Adrenal gland (tissue), 12 donors: ENCODE data around the gene CRTC1. TPM values are rescaled to one million over a fixed set of nuclear protein-coding genes. Genes with fewer than 3 reads are reported as not detected.
"Not testable (repeated sequence)": the region's sequence is repeated elsewhere in the genome, so short reads cannot be mapped to it uniquely, and the experiment has no call there.

ENCODE experiments used
- DNase-seq, 7 donors: peaks; one replicate each; pipeline ENCODE4 v3.0.0-alpha.2; 2019 to 2020
- H3K27ac ChIP-seq, 5 donors: fragments of 200-600 bp; sonication (generic) in 4 of 5; 1 replicate in 3 of 5; 2 replicates in 2 of 5; pipeline versions ENCODE4 v1.5.1 to v1.8.0; 2016 to 2020; ENCODE audit warnings: mild to moderate bottlenecking in 1 of 5
- H3K27me3 ChIP-seq: fragments of 200-600 bp; 2 replicates; pipeline ENCODE4 v1.8.0; 2021
- H3K36me3 ChIP-seq, 2 donors: fragments of 200-600 bp; replicated peaks in 1 of 2; 1 replicate in 1 of 2; 2 replicates in 1 of 2; pipeline versions ENCODE4 v1.5.1 to v1.8.0; 2018 to 2022
- H3K4me1 ChIP-seq, 2 donors: fragments of 200-600 bp; replicated peaks in 1 of 2; 1 replicate in 1 of 2; 2 replicates in 1 of 2; pipeline versions ENCODE4 v1.5.1 to v1.8.0; 2018 to 2021
- H3K4me3 ChIP-seq, 4 donors: fragments of 200-600 bp; sonication (generic) in 3 of 4; one replicate each; pipeline ENCODE4 v1.5.1; 2016 to 2018
- H3K9me3 ChIP-seq, 3 donors: fragments of 200-600 bp; sonication (generic) in 1 of 3; replicated peaks in 1 of 3; 1 replicate in 2 of 3; 2 replicates in 1 of 3; pipeline versions ENCODE4 v1.5.1 to v1.8.0; 2016 to 2021
- CTCF ChIP-seq, 6 experiments: fragments of 450-650 bp in 4 of 6; fragments of 200-600 bp in 2 of 6; sonication (generic) in 1 of 6; IDR thresholded peaks; 1 replicate in 5 of 6; 2 replicates in 1 of 6; pipeline versions ENCODE4 v1.5.1 to v1.8.0; 2016 to 2021; ENCODE audit warnings: antibody characterized with exemption in 6 of 6, mild to moderate bottlenecking in 2 of 6, moderate library complexity in 1 of 6
- POLR2A ChIP-seq, 2 donors: fragments of 450-650 bp; IDR thresholded peaks; one replicate each; pipeline ENCODE4 v1.6.1; 2017; ENCODE audit warnings: antibody characterized with exemption in 2 of 2, mild to moderate bottlenecking in 2 of 2, moderate library complexity in 1 of 2
- WGBS, 4 donors: extraction: QIAGEN DNeasy Blood & Tissue Kit in 2 of 4; methylation state at CpG; one replicate each; pipeline versions ENCODE4 v1.1.5 to v1.1.7; 2013 to 2017; 5-methylcytosine and 5-hydroxymethylcytosine counted together
- intact Hi-C, 2 donors: fragments of 100-400 bp; cut with DNase I; formaldehyde crosslinking; loops; one replicate each; pipeline versions ENCODE4 v1.14.1 to v1.15.0; 2022 to 2023
- polyA plus RNA-seq, 3 donors: library from polyadenylated mRNA; stranded (reverse); fragments of 200-250 nt in 2 of 3; fragments of 350-450 nt in 1 of 3; fragmentation: Illumina TruSeq in 1 of 3; extraction: RNeasy Lipid Tissue Mini Kit (QIAGEN cat#74804) in 1 of 3; gene quantifications; one replicate each; pipeline ENCODE4 v1.2.3, GENCODE V29; 2013 to 2014
- total RNA-seq, 9 donors: library from RNA; depleted of rRNA in 4 of 9; stranded (reverse); fragments of >200 nt in 4 of 9; fragments of 120-200 nt in 1 of 9; fragmentation: NEBNext Ultra II Directional in 1 of 9; extraction: Animal tissue kit (Norgen Biotek cat#: 25700) in 1 of 9; gene quantifications; one replicate each; pipeline versions ENCODE4 v1.1.0 to v1.2.4, GENCODE V29; 2013 to 2023
- donor health status: healthy with polysubstance abuse.
- donor health status: Bipolar disorder and iron deficiency.
- donor health status: DM: yes; HTN: yes; CAD: no.
- donor health status: DM: no; HTN: no; CAD: no.
- donor health status: DM: no; HTN: no; CAD: no.
- donor health status: DM: yes; HTN: yes; CAD: no.

CRTC1 gene
- total and polyA plus RNA-seq, 12 donors: 3.1 to 38.1 (median 10.3) TPM

GRCh38 chr19:18815673-18816072 is 132.2 kb downstream of the CRTC1 start:
- intact Hi-C loops: no loop called here
- Histone ChIP-seq H3K4me3 (no peak overlapping the region), H3K27ac (no peak overlapping the region), H3K36me3 (no peaks in the 10 kb centered on the region), H3K9me3 (no peaks in the 10 kb centered on the region), H3K4me1 (no peaks in the 10 kb centered on the region), H3K27me3 (no peaks in the 10 kb centered on the region)
- WGBS, 4 donors: 78 to 87% (median 87%) methylated on average over 5 of the region's 5 CpGs
- TF ChIP-seq POLR2A (IDR thresholded peaks at IDR 0.05): no peak
- TF ChIP-seq CTCF (IDR thresholded peaks at IDR 0.05): no peak
- DNase-seq: no peak

GRCh38 chr19:18816645-18817044 is 133.2 kb downstream of the CRTC1 start:
- H3K36me3 ChIP-seq, H3K27me3 ChIP-seq, H3K9me3 ChIP-seq, intact Hi-C loops, H3K4me3 ChIP-seq, H3K27ac ChIP-seq, DNase-seq, H3K4me1 ChIP-seq: not testable (repeated sequence)
- 91 to 98% (median 96%) methylated on average over 4 of the region's 4 CpGs for WGBS, 4 donors

GRCh38 chr19:18817574-18817973 is 134.1 kb downstream of the CRTC1 start:
- no peaks in the 10 kb centered on the region for H3K4me1 ChIP-seq
- TF ChIP-seq CTCF (IDR thresholded peaks at IDR 0.05) (no peak), POLR2A (IDR thresholded peaks at IDR 0.05) (no peak)
- H3K36me3 ChIP-seq: no peaks in the 10 kb centered on the region
- WGBS, 4 donors: 72 to 87% (median 82%) methylated on average over 9 of the region's 9 CpGs
- H3K27ac ChIP-seq: no peak overlapping the region
- H3K9me3 ChIP-seq: no peaks in the 10 kb centered on the region
- intact Hi-C loops: no loop called here
- H3K27me3 ChIP-seq: no peaks in the 10 kb centered on the region
- H3K4me3 ChIP-seq: no peak overlapping the region
- DNase-seq: no peak

GRCh38 chr19:18828786-18829185 is 145.3 kb downstream of the CRTC1 start:
- peaks cover 6 to 12% of the 10 kb centered on the region in 2 donors for H3K4me1 ChIP-seq
- no peak overlapping the region for H3K27ac ChIP-seq
- H3K27me3 ChIP-seq: no peaks in the 10 kb centered on the region
- no peak for TF ChIP-seq POLR2A (IDR thresholded peaks at IDR 0.05)
- TF ChIP-seq CTCF (IDR thresholded peaks at IDR 0.05): no peak
- intact Hi-C loops: no loop called here
- no peaks in the 10 kb centered on the region for H3K36me3 ChIP-seq
- no peak for DNase-seq
- no peaks in the 10 kb centered on the region for H3K9me3 ChIP-seq
- 52 to 61% (median 56%) methylated on average over 6 of the region's 6 CpGs for WGBS, 4 donors
- no peak overlapping the region for H3K4me3 ChIP-seq

GRCh38 chr19:18830488-18830887 is 147.0 kb downstream of the CRTC1 start:
- no peak for DNase-seq
- H3K4me1 ChIP-seq: peaks cover 20 to 22% of the 10 kb centered on the region in 2 donors
- intact Hi-C loops: no loop called here
- no peak for TF ChIP-seq POLR2A (IDR thresholded peaks at IDR 0.05)
- no peak for TF ChIP-seq CTCF (IDR thresholded peaks at IDR 0.05)
- H3K27me3 ChIP-seq: no peaks in the 10 kb centered on the region
- no peaks in the 10 kb centered on the region for H3K9me3 ChIP-seq
- H3K27ac ChIP-seq: no peak overlapping the region
- H3K4me3 ChIP-seq: no peak overlapping the region
- H3K36me3 ChIP-seq: no peaks in the 10 kb centered on the region
- 75 to 88% (median 86%) methylated on average over 2 of the region's 2 CpGs for WGBS, 4 donors
